ENCODE measurements around the gene FAM83E. TPM values are rescaled to one million over a fixed set of nuclear protein-coding genes. Genes with fewer than 3 reads are reported as not detected.

FAM83E gene
- total RNA-seq, 4 donors from 2014 or later: 0.15 TPM; not detected in 3

GRCh38 chr19:48618278-48618915, 3.5 kb upstream of the FAM83E start:
- in situ Hi-C loops (cut with MboI; ENCODE audit: low sequenced_read_pairs in 4 of 4) (no loop called here), intact Hi-C loops (cut with DNase I; ENCODE audit: low total_unique reads) (loop anchor here (2.0 kb wide), 2 partner anchors 16 to 50 kb away; no protein-coding TSS in a partner anchor)
- Histone ChIP-seq H3K4me3 (peak overlapping the region; percentile 66 to 96 (median 79)), H3K36me3 (peaks cover 3 to 29% of the 10 kb centered on the region in 2 donors), H3K9me3 (no peaks in the 10 kb centered on the region), H3K4me1 (peaks cover 32 to 51% of the 10 kb centered on the region in 2 donors), H3K27ac (peak overlapping the region; percentile 92 to 99 (median 96)), H3K27me3 (no peaks in the 10 kb centered on the region)
- no peak for ATAC-seq
- DNase-seq: peak in 1 of 2 donors; percentile 36
- TF ChIP-seq CTCF (IDR thresholded peaks at IDR 0.05 in 4 of 5, conservative IDR thresholded peaks at IDR 0.05 in 1 of 5) (no peak), POLR2A (IDR thresholded peaks at IDR 0.05) (no peak)

GRCh38 chr19:48617146-48617937, 2.5 kb upstream of the FAM83E start:
- peaks cover 34 to 55% of the 10 kb centered on the region in 2 donors for H3K4me1 ChIP-seq
- H3K36me3 ChIP-seq: peaks cover 3 to 29% of the 10 kb centered on the region in 2 donors
- DNase-seq (no peak), ATAC-seq (no peak)
- no peaks in the 10 kb centered on the region for H3K9me3 ChIP-seq
- no peak for TF ChIP-seq POLR2A (IDR thresholded peaks at IDR 0.05)
- no peak for TF ChIP-seq CTCF (IDR thresholded peaks at IDR 0.05 in 4 of 5, conservative IDR thresholded peaks at IDR 0.05 in 1 of 5)
- H3K4me3 ChIP-seq: peak overlapping the region; percentile 66 to 96 (median 79)
- no peaks in the 10 kb centered on the region for H3K27me3 ChIP-seq
- intact Hi-C loops (cut with DNase I; ENCODE audit: low total_unique reads) (no loop called here), in situ Hi-C loops (cut with MboI; ENCODE audit: low sequenced_read_pairs in 4 of 4) (no loop called here)
- H3K27ac ChIP-seq: peak overlapping the region; percentile 92 to 99 (median 96)

- Histone ChIP-seq H3K4me3 (no peak overlapping the region), H3K27ac (peak overlapping the region in 2 of 4 donors; percentile 21 to 92), H3K27me3 (no peaks in the 10 kb centered on the region), H3K36me3 (peaks cover 3 to 29% of the 10 kb centered on the region in 2 donors), H3K4me1 (peaks cover 34 to 55% of the 10 kb centered on the region in 2 donors), H3K9me3 (no peaks in the 10 kb centered on the region)
- ATAC-seq: no peak
- intact Hi-C loops (cut with DNase I; ENCODE audit: low total_unique reads): no loop called here
- no peak for TF ChIP-seq POLR2A (IDR thresholded peaks at IDR 0.05)
- TF ChIP-seq CTCF (IDR thresholded peaks at IDR 0.05 in 4 of 5, conservative IDR thresholded peaks at IDR 0.05 in 1 of 5): no peak
- in situ Hi-C loops (cut with MboI; ENCODE audit: low sequenced_read_pairs in 4 of 4): no loop called here
- DNase-seq: no peak
Measured at GRCh38 chr19:48616491-48617056, 1.7 kb upstream of the FAM83E start.

GRCh38 chr19:48616041-48616436, 1.2 kb upstream of the FAM83E start:
- Histone ChIP-seq H3K36me3 (peaks cover 3 to 29% of the 10 kb centered on the region in 2 donors), H3K9me3 (no peaks in the 10 kb centered on the region), H3K4me1 (peaks cover 34 to 55% of the 10 kb centered on the region in 2 donors), H3K4me3 (no peak overlapping the region), H3K27ac (peak overlapping the region in 1 of 4 donors; percentile 21), H3K27me3 (no peaks in the 10 kb centered on the region)
- in situ Hi-C loops (cut with MboI; ENCODE audit: low sequenced_read_pairs in 4 of 4): no loop called here
- intact Hi-C loops (cut with DNase I; ENCODE audit: low total_unique reads): no loop called here
- DNase-seq: no peak
- no peak for ATAC-seq
- TF ChIP-seq POLR2A (IDR thresholded peaks at IDR 0.05) (no peak), CTCF (IDR thresholded peaks at IDR 0.05 in 4 of 5, conservative IDR thresholded peaks at IDR 0.05 in 1 of 5) (no peak)
